AG09319 (cell line): ENCODE data around the gene DRICH1.
"Not testable (repeated sequence)": the region's sequence is repeated elsewhere in the genome, so short reads cannot be mapped to it uniquely, and the experiment has no call there.

Source experiments
- DNase-seq: peaks from one replicate; pipeline ENCODE4 v3.0.0-alpha.2; 2010; ENCODE audit warnings: low read depth; ENCODE audit errors: extremely low read depth
- CTCF ChIP-seq: IDR thresholded peaks from 2 replicates; pipeline ENCODE4 v1.5.1; 2011; ENCODE audit warnings: low read depth, mild to moderate bottlenecking, inconsistent platforms, low read length, moderate library complexity

Gene DRICH1

GRCh38 chr22:23608583-23608982 is 23.5 kb downstream of the DRICH1 start:
- no peak for TF ChIP-seq CTCF
- DNase-seq = no peak

- no peak for TF ChIP-seq CTCF
- no peak for DNase-seq
Observed at GRCh38 chr22:23606204-23607131, 25.7 kb downstream of the DRICH1 start.

- TF ChIP-seq CTCF = no peak
- no peak for DNase-seq
Observed at GRCh38 chr22:23604939-23605712, 27.0 kb downstream of the DRICH1 start.

- DNase-seq = no peak
- TF ChIP-seq CTCF = no peak
Observed at GRCh38 chr22:23603266-23603665, 28.9 kb downstream of the DRICH1 start.

- no peak for DNase-seq
- TF ChIP-seq CTCF = no peak
Observed at GRCh38 chr22:23598805-23599518, 33.2 kb downstream of the DRICH1 start.

- DNase-seq = not testable (repeated sequence)
Observed at GRCh38 chr22:23597576-23598268, 34.4 kb downstream of the DRICH1 start.

GRCh38 chr22:23595904-23596303 is 36.2 kb downstream of the DRICH1 start:
- DNase-seq = not testable (repeated sequence)
